GM10248 (cell line): ENCODE data around the gene POLK.
"Not testable (repeated sequence)": the region's sequence is repeated elsewhere in the genome, so short reads cannot be mapped to it uniquely, and the experiment has no call there.

ENCODE experiments used
- CTCF ChIA-PET: fragments of 300-600 bp; sonication (Branson Sonifier 250); formaldehyde crosslinking; extraction: SDS; loops from one replicate; lab custom pipeline; 2021; ENCODE audit warnings: antibody characterized with exemption; lab: Yijun Ruan, JAX
- POLR2A ChIA-PET: fragments of 350-650 bp; sonication (Branson Sonifier 250); formaldehyde crosslinking; extraction: SDS; loops from one replicate; lab custom pipeline; 2020; ENCODE audit warnings: antibody characterized with exemption; lab: Yijun Ruan, JAX
- DNase-seq: peaks from one replicate; pipeline ENCODE4 v3.0.0; 2012; ENCODE audit errors: extremely low spot score
- TF ChIP-seq, protein P1 (sequence below): IDR thresholded peaks from 2 replicates; pipeline ENCODE4 v1.5.1; 2012; ENCODE audit warnings: mild to moderate bottlenecking, low read depth; ENCODE audit errors: extremely low read depth, missing control alignments, control extremely low read depth

POLK gene

GRCh38 chr5:75524591-75524990, 12.9 kb downstream of the POLK start:
- CTCF ChIA-PET, result no interaction called here
- POLR2A ChIA-PET, result no interaction called here
- no peak for DNase-seq
- TF ChIP-seq, protein P1, sequence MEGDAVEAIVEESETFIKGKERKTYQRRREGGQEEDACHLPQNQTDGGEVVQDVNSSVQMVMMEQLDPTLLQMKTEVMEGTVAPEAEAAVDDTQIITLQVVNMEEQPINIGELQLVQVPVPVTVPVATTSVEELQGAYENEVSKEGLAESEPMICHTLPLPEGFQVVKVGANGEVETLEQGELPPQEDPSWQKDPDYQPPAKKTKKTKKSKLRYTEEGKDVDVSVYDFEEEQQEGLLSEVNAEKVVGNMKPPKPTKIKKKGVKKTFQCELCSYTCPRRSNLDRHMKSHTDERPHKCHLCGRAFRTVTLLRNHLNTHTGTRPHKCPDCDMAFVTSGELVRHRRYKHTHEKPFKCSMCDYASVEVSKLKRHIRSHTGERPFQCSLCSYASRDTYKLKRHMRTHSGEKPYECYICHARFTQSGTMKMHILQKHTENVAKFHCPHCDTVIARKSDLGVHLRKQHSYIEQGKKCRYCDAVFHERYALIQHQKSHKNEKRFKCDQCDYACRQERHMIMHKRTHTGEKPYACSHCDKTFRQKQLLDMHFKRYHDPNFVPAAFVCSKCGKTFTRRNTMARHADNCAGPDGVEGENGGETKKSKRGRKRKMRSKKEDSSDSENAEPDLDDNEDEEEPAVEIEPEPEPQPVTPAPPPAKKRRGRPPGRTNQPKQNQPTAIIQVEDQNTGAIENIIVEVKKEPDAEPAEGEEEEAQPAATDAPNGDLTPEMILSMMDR, result no peak

DNA sequence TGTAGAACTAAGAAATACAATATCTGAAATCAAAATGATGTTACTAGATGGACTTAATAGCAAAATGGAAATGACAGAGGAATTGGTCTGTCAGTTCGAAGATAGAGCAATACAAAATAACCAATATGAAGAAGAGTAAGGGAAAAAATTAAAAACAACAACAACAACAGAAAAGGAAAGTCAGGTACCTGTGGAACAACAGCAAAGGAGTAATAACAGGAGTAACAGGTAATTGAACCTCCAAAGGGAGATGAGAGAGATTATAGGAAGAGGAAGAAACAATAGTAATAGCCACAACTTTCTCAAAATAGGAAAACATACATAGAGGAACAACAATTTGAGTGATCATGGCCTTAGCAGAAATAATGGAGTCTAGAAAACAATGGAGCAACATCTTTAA, 13.7 kb downstream of the POLK start:
- CTCF ChIA-PET, result interaction anchor here (1.2 kb wide), 1 partner anchor 11 kb away, joined by 3 read pairs; no protein-coding TSS in a partner anchor
- POLR2A ChIA-PET, result no interaction called here
- DNase-seq, result no peak
- TF ChIP-seq, protein P1, result no peak

DNA sequence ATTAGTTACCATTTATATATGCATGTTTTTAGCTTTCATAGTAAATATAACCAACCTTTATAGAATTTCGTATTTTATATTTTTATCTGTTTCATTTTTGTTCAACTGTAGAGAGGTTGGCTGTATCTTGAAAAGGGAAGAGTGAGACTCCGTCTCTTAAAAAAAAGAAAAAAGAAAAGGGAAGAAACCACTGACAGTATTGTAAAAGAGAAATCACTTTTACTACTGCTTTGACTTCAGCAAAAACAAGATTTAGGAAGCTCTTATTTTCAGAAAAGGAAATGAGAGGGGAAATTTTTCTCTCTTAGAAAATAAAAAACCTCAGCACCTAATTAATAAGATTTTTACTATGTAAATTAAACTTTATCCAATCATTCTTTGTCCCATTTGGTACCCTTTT, 14.4 kb downstream of the POLK start:
- TF ChIP-seq, protein P1, result no peak
- CTCF ChIA-PET, result interaction anchor here (1.2 kb wide), 2 partner anchors 11 to 22 kb away, joined by 3 read pairs; no protein-coding TSS in a partner anchor
- no peak for DNase-seq
- POLR2A ChIA-PET, result no interaction called here

GRCh38 chr5:75529185-75529584, 17.5 kb downstream of the POLK start:
- no peak for DNase-seq
- ChIA-PET POLR2A (no interaction called here), CTCF (no interaction called here)
- TF ChIP-seq, protein P1, result no peak

DNA sequence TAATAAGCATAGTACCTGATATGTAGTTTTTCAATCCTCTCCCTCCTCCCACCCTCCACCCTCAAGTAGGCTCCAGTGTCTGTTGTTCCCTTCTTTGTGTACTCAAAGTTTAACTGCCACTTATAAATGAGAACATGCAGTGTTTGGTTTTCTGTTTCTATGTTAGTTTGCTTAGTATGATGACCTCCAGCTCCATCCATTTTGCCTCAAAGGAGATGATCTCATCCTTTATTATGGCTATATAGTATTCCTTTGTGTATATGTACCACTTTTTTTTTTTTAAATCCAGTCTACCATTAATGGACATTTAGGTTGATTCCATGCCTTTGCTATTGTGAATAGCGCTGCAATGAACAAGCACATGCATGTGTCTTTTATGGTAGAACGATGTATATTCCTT, 20.5 kb downstream of the POLK start:
- TF ChIP-seq, protein P1, result no peak
- ChIA-PET CTCF (interaction anchor here (0.6 to 0.9 kb wide), 2 partner anchors 8 to 20 kb away, joined by 3 to 4 read pairs; no protein-coding TSS in a partner anchor), POLR2A (no interaction called here)
- no peak for DNase-seq

DNA sequence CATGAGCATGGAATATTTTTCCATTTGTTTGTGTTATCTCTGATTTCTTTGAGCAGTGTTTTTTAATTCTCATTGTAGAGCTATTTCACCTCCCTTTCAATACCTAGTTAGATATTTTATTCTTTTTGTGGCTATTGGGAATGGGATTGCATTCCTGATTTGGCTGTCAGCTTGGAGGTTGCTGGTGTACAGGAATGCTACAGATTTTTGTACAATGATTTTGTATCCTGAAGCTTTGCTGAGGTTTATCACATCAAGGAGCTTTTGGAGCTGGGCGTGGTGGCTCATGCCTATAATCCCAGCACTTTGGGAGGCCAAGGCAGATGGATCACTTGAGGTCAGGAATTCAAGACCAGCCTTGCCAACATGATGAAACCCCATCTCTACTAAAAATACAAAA, 22.0 kb downstream of the POLK start:
- POLR2A ChIA-PET, DNase-seq, CTCF ChIA-PET: not testable (repeated sequence)

DNA sequence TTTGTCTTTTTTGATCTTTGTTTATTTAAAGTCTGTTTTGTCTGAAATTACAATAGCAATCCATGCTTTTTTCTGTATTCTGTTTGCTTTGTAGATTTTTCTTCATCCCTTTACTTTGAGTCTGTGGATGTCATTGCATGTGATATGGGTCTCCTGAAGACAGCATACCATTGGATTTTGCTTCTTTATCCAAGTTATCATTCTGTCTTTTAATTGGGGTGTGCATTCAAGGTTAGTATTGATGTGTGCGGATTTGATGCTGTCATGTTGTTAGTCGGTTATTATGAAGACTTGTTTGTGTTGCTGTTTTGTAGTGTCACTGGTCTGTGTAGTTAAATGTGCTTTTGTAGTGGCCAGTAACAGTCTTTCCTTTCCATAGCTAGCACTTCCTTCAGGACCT, 23.0 kb downstream of the POLK start:
- ChIA-PET CTCF (no interaction called here), POLR2A (no interaction called here)
- TF ChIP-seq, protein P1, result no peak
- DNase-seq, result no peak
